Mesodermal cell (in vitro differentiated cells): ENCODE measurements around the gene PREX1.
"Not testable (repeated sequence)": the region's sequence is repeated elsewhere in the genome, so short reads cannot be mapped to it uniquely, and the experiment has no call there.

Experiments
- H3K27ac ChIP-seq: 2 replicates; pipeline ENCODE4 v1.7.0; 2013; ENCODE audit warnings: mild to moderate bottlenecking, low read depth, low read length, moderate library complexity; ENCODE audit not compliant: severe bottlenecking
- H3K36me3 ChIP-seq: 2 replicates; pipeline ENCODE4 v1.7.1; 2013; ENCODE audit warnings: mild to moderate bottlenecking, low read length, moderate library complexity; ENCODE audit not compliant: control insufficient read depth, insufficient read depth
- H3K4me1 ChIP-seq: one replicate; pipeline ENCODE4 v1.7.1; 2013; ENCODE audit warnings: mild to moderate bottlenecking, low read length; ENCODE audit not compliant: insufficient read depth, control insufficient read depth, poor library complexity, severe bottlenecking
- H3K4me3 ChIP-seq: 2 replicates; pipeline ENCODE4 v1.7.0; 2013; ENCODE audit warnings: low read length, control low read depth, mild to moderate bottlenecking; ENCODE audit not compliant: insufficient read depth, poor library complexity, severe bottlenecking; ENCODE audit errors: extremely low read depth
- H3K9me3 ChIP-seq: 2 replicates; pipeline ENCODE4 v1.7.1; 2013; ENCODE audit warnings: mild to moderate bottlenecking, low read length, moderate library complexity; ENCODE audit not compliant: control insufficient read depth
- WGBS, 2 experiments: methylation state at CpG; one replicate each; pipeline ENCODE4 v1.1.5; 2013; ENCODE audit warnings: missing lambda C conversion rate in 2 of 2; ENCODE audit not compliant: insufficient coverage in 2 of 2; 5-methylcytosine and 5-hydroxymethylcytosine counted together

PREX1 gene

DNA sequence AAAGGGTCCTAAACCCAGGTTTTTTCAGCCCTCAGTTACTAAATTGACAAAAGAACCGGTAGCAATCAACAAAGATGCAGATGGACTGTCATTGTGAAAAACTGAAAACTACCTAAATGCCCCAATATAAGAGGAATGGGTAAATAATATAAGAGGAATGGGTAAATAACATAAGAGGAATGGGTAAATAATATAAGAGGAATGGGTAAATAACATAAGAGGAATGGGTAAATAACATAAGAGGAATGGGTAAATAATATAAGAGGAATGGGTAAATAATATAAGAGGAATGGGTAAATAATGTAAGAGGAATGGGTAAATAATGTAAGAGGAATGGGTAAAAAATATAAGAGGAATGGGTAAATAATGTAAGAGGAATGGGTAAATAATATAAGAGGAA is 15.7 kb downstream of the PREX1 start:
- H3K9me3 ChIP-seq, H3K4me1 ChIP-seq, H3K4me3 ChIP-seq, H3K27ac ChIP-seq: not testable (repeated sequence)
- WGBS, 2 experiments, result no CpG with 5 or more reads among the region's 1 CpG
- H3K36me3 ChIP-seq, result peaks cover 19% of the 10 kb centered on the region

DNA sequence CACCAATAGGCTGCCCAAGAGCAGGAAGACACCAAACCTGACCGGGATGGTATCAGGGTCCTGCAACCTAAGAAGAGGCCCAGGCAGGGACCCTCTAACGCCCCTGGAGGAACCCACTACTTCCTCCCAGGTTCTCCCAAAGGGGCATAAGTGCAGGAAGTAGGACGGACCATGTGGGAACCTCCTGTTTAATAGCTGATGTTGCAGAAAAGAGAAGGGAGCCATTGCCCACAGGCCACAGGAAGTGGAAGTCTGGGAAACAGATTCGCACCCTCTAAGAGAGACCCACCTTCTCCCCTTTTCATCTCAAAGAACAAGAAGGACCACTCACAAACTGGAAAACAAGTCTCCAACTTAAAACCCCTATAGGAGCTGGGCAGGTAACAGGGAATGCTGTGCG is 18.1 kb downstream of the PREX1 start:
- H3K4me3 ChIP-seq, result no peak overlapping the region
- no peaks in the 10 kb centered on the region for H3K4me1 ChIP-seq
- peaks cover 6% of the 10 kb centered on the region for H3K36me3 ChIP-seq
- WGBS, 2 experiments, result 91 to 100% methylated on average over 1 to 2 of the region's 5 CpGs
- H3K9me3 ChIP-seq, result peaks cover 10% of the 10 kb centered on the region
- no peak overlapping the region for H3K27ac ChIP-seq

- H3K27ac ChIP-seq, result no peak overlapping the region
- 94 to 96% methylated on average over 8 to 9 of the region's 10 CpGs for WGBS, 2 experiments
These were observed 19.3 kb downstream of the PREX1 start for GRCh38 chr20:48808382-48809034.

DNA sequence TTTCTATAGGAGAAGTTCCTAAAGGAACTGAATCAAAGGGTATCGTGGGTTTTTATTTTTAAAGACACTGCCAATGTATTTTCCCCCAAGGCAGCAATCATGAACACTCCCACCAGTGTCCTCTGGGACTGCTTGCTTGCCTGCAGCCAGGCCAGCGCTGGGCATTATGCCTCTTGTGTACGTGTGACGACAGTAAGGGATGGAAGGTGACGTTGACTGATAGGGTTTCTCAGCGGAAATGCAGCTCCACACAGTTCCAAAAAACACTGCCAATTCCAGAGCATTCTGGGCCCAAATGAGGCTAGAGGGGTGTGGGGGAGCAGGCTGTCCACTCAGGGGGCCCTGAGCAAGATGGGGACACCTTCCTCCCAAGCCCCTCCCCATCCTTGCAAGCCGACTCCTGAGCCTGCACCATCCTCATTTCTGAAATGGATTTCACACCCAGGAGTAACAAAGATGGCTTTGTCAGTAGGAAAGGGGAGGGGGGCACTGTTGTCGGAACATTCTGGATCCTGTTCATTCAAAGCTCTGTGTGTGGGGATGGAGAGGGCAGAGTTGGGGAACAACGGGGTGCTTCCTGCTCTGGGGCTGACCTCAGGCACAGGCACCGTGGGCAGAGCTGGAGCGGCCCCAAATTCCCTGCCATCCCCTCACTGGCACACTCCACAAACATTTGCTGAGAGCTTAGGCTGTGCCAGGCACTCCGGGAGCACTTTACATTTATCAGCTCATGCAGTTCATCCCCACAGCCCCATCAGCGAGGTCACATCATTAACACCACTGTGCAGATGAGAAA is 20.0 kb downstream of the PREX1 start:
- 85 to 95% methylated on average over 6 to 8 of the region's 13 CpGs for WGBS, 2 experiments
- Histone ChIP-seq H3K36me3 (peaks cover 6% of the 10 kb centered on the region), H3K9me3 (peaks cover 10% of the 10 kb centered on the region), H3K4me3 (no peak overlapping the region), H3K4me1 (no peaks in the 10 kb centered on the region), H3K27ac (no peak overlapping the region)

More at GRCh38 chr20:48808382-48809034, 19.3 kb downstream of the PREX1 start:
- Histone ChIP-seq H3K4me3 (no peak overlapping the region), H3K9me3 (peaks cover 10% of the 10 kb centered on the region), H3K36me3 (peaks cover 6% of the 10 kb centered on the region), H3K4me1 (no peaks in the 10 kb centered on the region)

DNA sequence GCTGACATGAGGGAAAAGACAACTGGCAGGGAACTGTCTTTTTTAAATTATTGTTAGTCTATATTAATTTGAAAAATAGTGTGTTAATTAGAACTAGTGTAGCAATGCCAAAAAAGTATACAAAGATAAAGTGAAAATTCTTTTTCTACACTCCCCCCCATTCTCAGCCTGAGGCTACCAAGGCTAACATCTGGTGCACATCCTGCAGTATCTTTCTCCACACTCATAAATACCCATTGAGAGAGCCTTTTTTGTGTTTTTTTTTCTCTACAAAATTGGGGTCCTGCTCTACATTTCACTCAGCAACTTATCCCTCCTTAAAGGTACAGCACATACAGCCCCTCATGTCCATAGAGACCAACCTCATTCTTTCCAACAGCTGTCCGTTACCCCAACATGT is 20.7 kb downstream of the PREX1 start:
- H3K4me1 ChIP-seq, result no peaks in the 10 kb centered on the region
- H3K9me3 ChIP-seq, result peaks cover 10% of the 10 kb centered on the region
- no peak overlapping the region for H3K27ac ChIP-seq
- no peak overlapping the region for H3K4me3 ChIP-seq
- WGBS, 2 experiments, result 86 to 100% methylated on average over 1 of the region's 1 CpG
- peaks cover 9% of the 10 kb centered on the region for H3K36me3 ChIP-seq

GRCh38 chr20:48805716-48806115 is 22.1 kb downstream of the PREX1 start:
- Histone ChIP-seq H3K4me3 (no peak overlapping the region), H3K9me3 (peaks cover 10% of the 10 kb centered on the region), H3K4me1 (no peaks in the 10 kb centered on the region), H3K27ac (no peak overlapping the region), H3K36me3 (peaks cover 9% of the 10 kb centered on the region)
- 93 to 100% methylated on average over 4 to 5 of the region's 5 CpGs for WGBS, 2 experiments

DNA sequence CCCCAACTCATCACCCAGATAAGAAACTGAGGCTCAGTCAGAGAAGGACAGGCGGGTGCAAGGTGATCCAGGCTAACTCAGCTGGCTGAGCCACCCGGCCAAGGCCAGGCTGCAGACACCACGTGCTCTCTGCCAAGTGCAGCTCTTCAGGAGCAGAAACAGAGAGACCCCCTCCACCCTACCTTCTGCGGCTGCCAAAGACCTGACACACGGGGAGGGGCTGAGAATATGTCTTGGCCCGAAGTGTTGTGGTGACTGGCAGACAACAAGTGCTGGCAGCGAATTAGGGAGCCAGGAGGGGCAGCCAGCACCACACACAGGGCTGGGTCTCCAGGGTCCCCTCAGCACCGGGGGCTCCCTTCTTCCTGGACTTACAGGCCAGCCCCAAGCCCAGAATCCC is 22.5 kb downstream of the PREX1 start:
- H3K27ac ChIP-seq, result no peak overlapping the region
- no peaks in the 10 kb centered on the region for H3K4me1 ChIP-seq
- peaks cover 10% of the 10 kb centered on the region for H3K9me3 ChIP-seq
- H3K4me3 ChIP-seq, result no peak overlapping the region
- H3K36me3 ChIP-seq, result peaks cover 9% of the 10 kb centered on the region
- 97 to 100% methylated on average over 5 to 7 of the region's 8 CpGs for WGBS, 2 experiments

DNA sequence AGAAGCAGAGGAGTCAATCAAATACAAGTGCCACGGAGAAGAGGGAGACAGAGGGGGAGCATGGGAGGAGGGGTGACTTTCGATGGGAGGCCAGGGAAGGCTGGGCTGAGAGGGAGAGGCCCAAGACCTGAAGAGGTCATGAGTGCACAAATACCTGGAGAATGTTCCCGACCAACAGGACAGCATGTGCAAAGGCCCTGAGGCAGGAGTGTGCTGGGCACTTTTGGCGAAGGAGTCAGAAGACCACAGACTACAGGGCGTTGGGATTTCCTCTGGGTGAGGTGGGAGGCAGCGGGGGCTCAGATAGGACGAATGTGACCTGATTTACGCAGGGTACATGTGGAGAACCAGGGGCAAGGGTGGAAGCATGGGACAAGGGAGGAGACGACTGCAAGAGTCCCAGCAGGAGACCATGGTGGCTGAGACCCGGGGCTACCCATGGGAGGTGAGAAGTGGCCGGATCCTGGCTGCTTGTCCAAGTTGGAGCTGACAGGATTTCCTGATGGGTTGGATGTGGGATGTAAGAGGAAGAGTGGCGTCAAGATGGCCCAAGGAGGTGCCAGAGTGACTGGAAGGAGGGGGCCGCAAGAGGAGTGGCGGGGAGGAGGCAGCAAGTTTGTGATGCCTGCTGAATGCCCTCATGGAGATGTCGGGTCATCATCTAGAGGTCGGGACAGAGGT is 23.4 kb downstream of the PREX1 start:
- H3K4me3 ChIP-seq, result no peak overlapping the region
- H3K36me3 ChIP-seq, result peaks cover 4% of the 10 kb centered on the region
- peaks cover 8% of the 10 kb centered on the region for H3K4me1 ChIP-seq
- H3K27ac ChIP-seq, result no peak overlapping the region
- peaks cover 10% of the 10 kb centered on the region for H3K9me3 ChIP-seq
- 92 to 93% methylated on average over 16 of the region's 16 CpGs for WGBS, 2 experiments

DNA sequence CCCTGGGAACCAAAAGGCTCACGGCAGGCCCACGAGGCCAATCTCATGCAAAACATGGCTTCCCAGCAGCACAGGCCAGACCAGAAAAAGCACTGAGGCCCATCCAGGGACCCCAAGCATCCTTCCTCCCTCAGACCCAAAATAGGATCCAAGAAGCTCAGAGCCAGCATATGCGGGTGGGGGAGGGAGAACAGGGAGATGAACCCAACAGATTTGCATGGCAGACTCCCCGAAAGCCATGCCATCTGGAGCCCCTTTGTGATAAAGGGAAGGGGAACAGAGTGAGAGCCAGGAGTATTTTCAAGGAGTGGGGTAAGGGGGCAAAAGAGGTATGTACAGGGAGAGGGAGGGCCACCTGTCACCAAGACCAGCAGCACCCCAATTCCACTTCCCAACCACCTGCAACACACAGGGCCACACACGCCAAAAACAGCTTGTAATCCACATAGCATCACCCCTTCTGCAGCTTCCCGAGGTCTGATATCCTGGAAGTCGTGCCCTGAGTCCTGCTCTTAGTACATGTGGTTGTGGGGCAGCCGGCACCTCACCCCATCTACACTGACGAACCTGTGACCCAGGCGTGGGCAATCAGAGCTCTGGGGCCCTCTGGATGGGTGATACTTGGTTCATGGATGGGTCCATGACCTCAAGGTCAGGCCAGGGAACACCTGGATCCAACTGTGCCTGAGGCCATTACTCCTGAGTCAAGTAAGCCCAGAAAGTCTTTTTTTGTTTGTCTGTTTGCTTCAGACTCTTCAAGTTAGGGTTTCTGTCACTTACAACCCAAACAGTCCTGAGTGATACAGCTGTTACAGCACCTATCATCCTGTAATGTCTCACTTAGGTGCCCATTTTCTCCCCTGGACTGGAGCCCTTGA is 24.4 kb downstream of the PREX1 start:
- Histone ChIP-seq H3K4me1 (peaks cover 10% of the 10 kb centered on the region), H3K27ac (no peak overlapping the region), H3K9me3 (peaks cover 10% of the 10 kb centered on the region), H3K36me3 (peaks cover 3% of the 10 kb centered on the region), H3K4me3 (no peak overlapping the region)
- WGBS, 2 experiments, result 91 to 92% methylated on average over 5 to 9 of the region's 10 CpGs

DNA sequence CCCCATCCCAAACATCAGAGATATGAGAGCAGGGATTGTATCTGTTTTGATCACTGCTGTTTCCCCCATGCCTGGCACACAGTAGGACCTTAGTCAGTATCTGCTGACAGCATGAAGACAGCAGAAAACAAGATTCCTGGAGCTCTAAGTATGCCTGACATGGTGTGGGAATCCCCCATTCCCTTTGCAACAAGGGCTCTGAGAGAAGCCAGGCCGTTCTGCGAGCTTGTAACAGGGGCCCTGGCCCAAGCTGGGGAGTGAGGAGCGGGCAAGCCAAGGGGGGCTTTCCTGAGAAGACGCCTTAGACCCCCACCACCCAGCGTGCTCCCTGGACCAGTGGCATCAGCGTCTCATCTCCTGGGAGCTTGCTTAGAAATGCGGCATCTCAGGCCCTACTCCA is 25.2 kb downstream of the PREX1 start:
- Histone ChIP-seq H3K4me3 (no peak overlapping the region), H3K9me3 (peaks cover 9% of the 10 kb centered on the region), H3K27ac (no peak overlapping the region), H3K4me1 (peaks cover 14% of the 10 kb centered on the region), H3K36me3 (peaks cover 3% of the 10 kb centered on the region)
- 95 to 96% methylated on average over 3 to 7 of the region's 7 CpGs for WGBS, 2 experiments
